H9 (cell line): Measurements from ENCODE around the gene TRERF1. TPM values are rescaled to one million over a fixed set of nuclear protein-coding genes. Genes with fewer than 3 reads are reported as not detected.

Source experiments
- DNase-seq: peaks from one replicate; pipeline ENCODE4 v3.0.0-alpha.2; 2017
- H2AFZ ChIP-seq: one replicate; pipeline ENCODE4 v1.6.1; 2013; ENCODE audit warnings: mild to moderate bottlenecking, low read length, control low read depth, moderate library complexity
- H2AK5ac ChIP-seq: 2 replicates; pipeline ENCODE4 v1.6.1; 2013; ENCODE audit warnings: low read length, control low read depth, mixed read lengths; ENCODE audit not compliant: insufficient read length
- H2BK120ac ChIP-seq: one replicate; pipeline ENCODE4 v1.6.1; 2013; ENCODE audit warnings: low read depth, mild to moderate bottlenecking, low read length, control low read depth, inconsistent platforms; ENCODE audit not compliant: poor library complexity, severe bottlenecking
- H2BK12ac ChIP-seq: 2 replicates; pipeline ENCODE4 v1.6.1; 2013; ENCODE audit warnings: low read length, control low read depth, mixed read lengths, low read depth; ENCODE audit not compliant: insufficient read length
- H2BK15ac ChIP-seq: 2 replicates; pipeline ENCODE4 v1.6.1; 2013; ENCODE audit warnings: low read depth, low read length, control low read depth
- H2BK20ac ChIP-seq: one replicate; pipeline ENCODE4 v1.6.1; 2013; ENCODE audit warnings: low read depth, mild to moderate bottlenecking, low read length, control low read depth, inconsistent platforms; ENCODE audit not compliant: poor library complexity, severe bottlenecking
- H2BK5ac ChIP-seq: 2 replicates; pipeline ENCODE4 v1.6.1; 2013; ENCODE audit warnings: low read length, control low read depth, mixed read lengths; ENCODE audit not compliant: insufficient read length
- H3K14ac ChIP-seq: 2 replicates; pipeline ENCODE4 v1.6.1; 2013; ENCODE audit warnings: low read length, control low read depth; ENCODE audit not compliant: insufficient read depth
- H3K18ac ChIP-seq: 2 replicates; pipeline ENCODE4 v1.6.1; 2013; ENCODE audit warnings: low read depth, mild to moderate bottlenecking, mixed read lengths, low read length, control low read depth; ENCODE audit not compliant: insufficient read length
- H3K23ac ChIP-seq: 2 replicates; pipeline ENCODE4 v1.6.1; 2013; ENCODE audit warnings: low read length, control low read depth, mixed read lengths, low read depth; ENCODE audit not compliant: insufficient read length
- H3K23me2 ChIP-seq: 2 replicates; pipeline ENCODE4 v1.6.1; 2013; ENCODE audit warnings: low read depth, mild to moderate bottlenecking, mixed read lengths, low read length, control low read depth; ENCODE audit not compliant: insufficient read length, poor library complexity, severe bottlenecking
- H3K27ac ChIP-seq: 2 replicates; pipeline ENCODE4 v1.5.1; 2013; ENCODE audit warnings: low read length, control low read depth, mixed read lengths, low read depth; ENCODE audit not compliant: insufficient read length
- H3K27me3 ChIP-seq: 2 replicates; pipeline ENCODE4 v1.6.1; 2013; ENCODE audit warnings: low read length, control low read depth, inconsistent platforms; ENCODE audit not compliant: insufficient read depth
- H3K4ac ChIP-seq: 2 replicates; pipeline ENCODE4 v1.6.1; 2013; ENCODE audit warnings: low read depth, mild to moderate bottlenecking, control low read depth, inconsistent platforms, low read length, moderate library complexity
- H3K4me1 ChIP-seq: 2 replicates; pipeline ENCODE4 v1.6.1; 2013; ENCODE audit warnings: low read length, control low read depth, inconsistent platforms; ENCODE audit not compliant: insufficient read depth
- H3K4me2 ChIP-seq: 2 replicates; pipeline ENCODE4 v1.6.1; 2013; ENCODE audit warnings: low read length, control low read depth, mixed read lengths; ENCODE audit not compliant: insufficient read length, insufficient read depth
- H3K56ac ChIP-seq: 2 replicates; pipeline ENCODE4 v1.6.1; 2013; ENCODE audit warnings: low read depth, mild to moderate bottlenecking, mixed read lengths, low read length, control low read depth; ENCODE audit not compliant: insufficient read length
- H3K79me1 ChIP-seq: 2 replicates; pipeline ENCODE4 v1.6.1; 2013; ENCODE audit warnings: low read depth, mild to moderate bottlenecking, moderate library complexity, low read length, control low read depth, inconsistent platforms; ENCODE audit not compliant: insufficient read depth, poor library complexity, severe bottlenecking
- H3K79me2 ChIP-seq: 2 replicates; pipeline ENCODE4 v1.6.1; 2013; ENCODE audit warnings: low read length, control low read depth, inconsistent platforms; ENCODE audit not compliant: insufficient read depth
- H3K9ac ChIP-seq: 2 replicates; pipeline ENCODE4 v1.6.1; 2013; ENCODE audit warnings: low read length, control low read depth, mixed read lengths; ENCODE audit not compliant: insufficient read length; ENCODE audit errors: extremely low read depth
- H3K9me3 ChIP-seq: one replicate; pipeline ENCODE4 v1.6.1; 2013; ENCODE audit warnings: low read depth, low read length, inconsistent platforms; ENCODE audit not compliant: control insufficient read depth
- H3T11ph ChIP-seq: one replicate; pipeline ENCODE4 v1.6.1; 2013; ENCODE audit warnings: mild to moderate bottlenecking, low read length, control low read depth, inconsistent platforms
- H4K20me1 ChIP-seq: one replicate; pipeline ENCODE4 v1.6.1; 2013; ENCODE audit not compliant: control insufficient read depth, insufficient read length, insufficient read depth
- H4K5ac ChIP-seq: 2 replicates; pipeline ENCODE4 v1.6.1; 2013; ENCODE audit warnings: low read depth, mild to moderate bottlenecking, mixed read lengths, low read length, control low read depth; ENCODE audit not compliant: insufficient read length
- H4K8ac ChIP-seq: replicated peaks from 2 replicates; pipeline ENCODE4 v1.6.1; 2013; ENCODE audit warnings: low read length, control low read depth, mixed read lengths, low read depth; ENCODE audit not compliant: insufficient read length
- H4K91ac ChIP-seq: 2 replicates; pipeline ENCODE4 v1.6.1; 2013; ENCODE audit warnings: low read depth, mild to moderate bottlenecking, moderate library complexity, mixed read lengths, low read length, control low read depth; ENCODE audit not compliant: insufficient read length
- H3K27ac Mint-ChIP-seq, 3 experiments: 2 replicates in 2 of 3; 3 replicates in 1 of 3; pipeline ENCODE4 v1.8.0; 2020 to 2021; ENCODE audit warnings: mixed read lengths in 3 of 3, mild to moderate bottlenecking in 1 of 3, moderate library complexity in 1 of 3
- H3K27me3 Mint-ChIP-seq: 2 replicates; pipeline ENCODE4 v1.8.0; 2021; ENCODE audit warnings: low read depth, mild to moderate bottlenecking, moderate library complexity, mixed read lengths
- H3K36me3 Mint-ChIP-seq, 3 experiments: 2 replicates in 2 of 3; 3 replicates in 1 of 3; pipeline ENCODE4 v1.8.0; 2020 to 2021; ENCODE audit warnings: low read depth in 3 of 3, mixed read lengths in 3 of 3; ENCODE audit not compliant: insufficient read depth in 1 of 3
- H3K4me1 Mint-ChIP-seq, 2 experiments: 2 replicates each; pipeline ENCODE4 v1.8.0; 2020; ENCODE audit warnings: mixed read lengths in 2 of 2
- H3K4me3 Mint-ChIP-seq, 2 experiments: 2 replicates in 1 of 2; 3 replicates in 1 of 2; pipeline ENCODE4 v1.8.0; 2020 to 2021; ENCODE audit warnings: mild to moderate bottlenecking in 2 of 2, mixed read lengths in 2 of 2, moderate library complexity in 1 of 2
- H3K9me3 Mint-ChIP-seq, 2 experiments: 2 replicates in 1 of 2; 3 replicates in 1 of 2; pipeline ENCODE4 v1.8.0; 2020; ENCODE audit warnings: mild to moderate bottlenecking in 2 of 2, mixed read lengths in 2 of 2, moderate library complexity in 1 of 2
- CTCF ChIP-seq: fragments of 200-600 bp; sonication (generic); conservative IDR thresholded peaks from 3 replicates; pipeline ENCODE4 v1.8.0; 2021; ENCODE audit warnings: antibody characterized with exemption, mild to moderate bottlenecking
- WGBS: extraction: QIAGEN DNeasy Blood & Tissue Kit; methylation state at CpG from one replicate; pipeline ENCODE4 v1.1.7; 2013; ENCODE audit warnings: missing lambda C conversion rate, low lambda C conversion rate, mixed read lengths; ENCODE audit not compliant: insufficient read length; ENCODE audit errors: extremely low coverage; 5-methylcytosine and 5-hydroxymethylcytosine counted together
- total RNA-seq: library from RNA; stranded (reverse); gene quantifications from 2 replicates; pipeline ENCODE4 v1.2.1, GENCODE V29; 2021

The TRERF1 gene
- total RNA-seq, 1 experiment from 2014 or later, result 19.7 TPM

GRCh38 chr6:42257063-42257462, 194.7 kb downstream of the TRERF1 start:
- H2AFZ ChIP-seq, result no peak overlapping the region
- H2BK5ac ChIP-seq, result no peak overlapping the region
- H3T11ph ChIP-seq, result no peak overlapping the region
- WGBS, result no CpG with 5 or more reads among the region's 3 CpGs
- H2BK15ac ChIP-seq, result no peak overlapping the region
- H3K4ac ChIP-seq, result no peak overlapping the region
- no peak overlapping the region for H3K4me2 ChIP-seq
- H3K14ac ChIP-seq, result no peak overlapping the region
- H3K56ac ChIP-seq, result no peak overlapping the region
- peak overlapping the region in 1 of 2 experiments; percentile 54; a peak in 1 of 5 replicates for H3K4me3 Mint-ChIP-seq
- no peak overlapping the region for H4K91ac ChIP-seq
- no peak for DNase-seq
- no peaks in the 10 kb centered on the region for H3K9me3 Mint-ChIP-seq
- H4K8ac ChIP-seq, result no peak overlapping the region
- H3K27ac Mint-ChIP-seq, result peak overlapping the region; percentile 68 to 99 (median 92); a peak in 6 of 7 replicates
- H3K23me2 ChIP-seq, result no peaks in the 10 kb centered on the region
- H4K5ac ChIP-seq, result no peak overlapping the region
- peak overlapping the region; percentile 35 for H3K27ac ChIP-seq
- no peaks in the 10 kb centered on the region for H3K27me3 ChIP-seq
- H3K36me3 Mint-ChIP-seq, result peaks cover 43 to 54% (median 52%) of the 10 kb centered on the region in 3 experiments
- H3K23ac ChIP-seq, result no peak overlapping the region
- no peak overlapping the region for H2BK12ac ChIP-seq
- H3K79me2 ChIP-seq, result no peaks in the 10 kb centered on the region
- H3K79me1 ChIP-seq, result no peaks in the 10 kb centered on the region
- no peak overlapping the region for H2BK120ac ChIP-seq
- H2BK20ac ChIP-seq, result no peak overlapping the region
- H3K18ac ChIP-seq, result no peak overlapping the region
- H3K9ac ChIP-seq, result no peak overlapping the region
- peaks cover 16% of the 10 kb centered on the region; the same call in 1 of the 2 replicates for H3K4me1 ChIP-seq
- TF ChIP-seq CTCF, result no peak
- no peaks in the 10 kb centered on the region for H3K9me3 ChIP-seq
- H4K20me1 ChIP-seq, result no peaks in the 10 kb centered on the region
- H3K4me1 Mint-ChIP-seq, result peaks cover 35 to 55% of the 10 kb centered on the region in 2 experiments
- no peaks in the 10 kb centered on the region; the same call in 1 of the 2 replicates for H3K27me3 Mint-ChIP-seq
- no peak overlapping the region for H2AK5ac ChIP-seq
